GM12801 (cell line): ENCODE measurements around the gene FKBP2.

Experiments
- TF ChIP-seq, protein P1 (sequence below): IDR thresholded peaks from one replicate; pipeline ENCODE4 v1.5.1; 2011; ENCODE audit warnings: control low read depth; ENCODE audit not compliant: insufficient read length; ENCODE audit errors: extremely low read depth

FKBP2 gene

DNA sequence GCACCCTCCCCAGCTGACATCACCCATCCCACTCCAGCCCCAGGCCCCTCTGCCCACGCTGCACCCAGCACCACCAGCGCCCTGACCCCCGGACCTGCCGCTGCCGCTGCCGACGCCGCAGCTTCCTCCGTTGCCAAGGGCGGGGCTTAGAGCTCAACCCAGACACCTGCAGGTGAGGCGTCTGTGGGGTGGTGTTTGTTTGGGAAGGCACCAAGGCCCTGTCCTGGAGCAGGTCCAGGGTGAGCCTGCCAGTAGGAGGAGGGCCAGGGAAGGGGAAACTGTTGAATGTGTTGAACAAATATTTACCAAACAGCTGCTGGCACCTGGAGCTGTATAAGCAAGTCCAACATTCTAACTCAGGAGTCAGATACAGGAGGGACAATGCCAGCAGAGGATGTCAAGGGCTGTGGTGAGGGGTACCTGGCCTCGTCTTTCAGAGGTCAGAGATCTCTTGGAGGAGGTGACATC is 3.4 kb upstream of the FKBP2 start:
- TF ChIP-seq, protein P1, sequence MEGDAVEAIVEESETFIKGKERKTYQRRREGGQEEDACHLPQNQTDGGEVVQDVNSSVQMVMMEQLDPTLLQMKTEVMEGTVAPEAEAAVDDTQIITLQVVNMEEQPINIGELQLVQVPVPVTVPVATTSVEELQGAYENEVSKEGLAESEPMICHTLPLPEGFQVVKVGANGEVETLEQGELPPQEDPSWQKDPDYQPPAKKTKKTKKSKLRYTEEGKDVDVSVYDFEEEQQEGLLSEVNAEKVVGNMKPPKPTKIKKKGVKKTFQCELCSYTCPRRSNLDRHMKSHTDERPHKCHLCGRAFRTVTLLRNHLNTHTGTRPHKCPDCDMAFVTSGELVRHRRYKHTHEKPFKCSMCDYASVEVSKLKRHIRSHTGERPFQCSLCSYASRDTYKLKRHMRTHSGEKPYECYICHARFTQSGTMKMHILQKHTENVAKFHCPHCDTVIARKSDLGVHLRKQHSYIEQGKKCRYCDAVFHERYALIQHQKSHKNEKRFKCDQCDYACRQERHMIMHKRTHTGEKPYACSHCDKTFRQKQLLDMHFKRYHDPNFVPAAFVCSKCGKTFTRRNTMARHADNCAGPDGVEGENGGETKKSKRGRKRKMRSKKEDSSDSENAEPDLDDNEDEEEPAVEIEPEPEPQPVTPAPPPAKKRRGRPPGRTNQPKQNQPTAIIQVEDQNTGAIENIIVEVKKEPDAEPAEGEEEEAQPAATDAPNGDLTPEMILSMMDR, result no peak

DNA sequence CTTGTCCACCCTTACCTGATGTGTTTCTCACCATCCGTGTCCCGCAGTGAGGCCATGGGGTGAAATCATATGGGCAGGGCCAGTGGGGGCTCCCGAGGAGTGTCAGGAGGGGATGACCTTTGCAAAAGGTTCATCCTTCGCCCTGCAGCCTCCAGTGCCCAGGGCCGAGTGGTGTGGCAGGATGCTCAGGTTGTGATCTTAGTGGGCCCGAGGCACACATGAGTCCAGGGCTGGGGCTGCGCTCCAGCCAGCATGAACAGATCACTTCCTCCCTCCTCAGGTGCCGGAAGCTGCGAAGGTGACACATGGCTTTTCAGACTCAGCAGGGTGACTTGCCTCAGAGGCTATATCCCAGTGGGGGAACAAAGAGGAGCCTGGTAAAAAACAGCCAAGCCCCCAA is 2.8 kb upstream of the FKBP2 start:
- TF ChIP-seq, protein P1, result no peak

DNA sequence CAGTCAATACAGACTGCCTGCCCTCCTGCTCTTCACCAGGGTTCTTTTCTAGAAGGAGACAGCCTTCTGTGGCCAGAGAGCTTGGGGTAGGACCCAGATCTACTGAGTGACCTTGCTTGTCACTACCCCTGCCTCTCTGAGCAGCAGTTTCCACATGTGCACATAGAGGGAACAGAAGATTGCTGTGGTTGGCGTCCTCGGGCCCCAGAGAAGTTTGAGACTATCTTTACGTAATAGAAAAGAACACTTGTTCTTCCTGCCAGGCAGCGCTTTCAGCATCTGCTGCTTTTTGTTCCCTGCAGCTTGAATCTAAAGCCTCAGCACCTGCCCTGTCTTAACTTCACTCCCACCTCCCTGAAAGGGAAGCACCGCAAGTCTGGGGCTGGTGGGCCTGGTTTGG is 1.9 kb upstream of the FKBP2 start:
- TF ChIP-seq, protein P1, result no peak

DNA sequence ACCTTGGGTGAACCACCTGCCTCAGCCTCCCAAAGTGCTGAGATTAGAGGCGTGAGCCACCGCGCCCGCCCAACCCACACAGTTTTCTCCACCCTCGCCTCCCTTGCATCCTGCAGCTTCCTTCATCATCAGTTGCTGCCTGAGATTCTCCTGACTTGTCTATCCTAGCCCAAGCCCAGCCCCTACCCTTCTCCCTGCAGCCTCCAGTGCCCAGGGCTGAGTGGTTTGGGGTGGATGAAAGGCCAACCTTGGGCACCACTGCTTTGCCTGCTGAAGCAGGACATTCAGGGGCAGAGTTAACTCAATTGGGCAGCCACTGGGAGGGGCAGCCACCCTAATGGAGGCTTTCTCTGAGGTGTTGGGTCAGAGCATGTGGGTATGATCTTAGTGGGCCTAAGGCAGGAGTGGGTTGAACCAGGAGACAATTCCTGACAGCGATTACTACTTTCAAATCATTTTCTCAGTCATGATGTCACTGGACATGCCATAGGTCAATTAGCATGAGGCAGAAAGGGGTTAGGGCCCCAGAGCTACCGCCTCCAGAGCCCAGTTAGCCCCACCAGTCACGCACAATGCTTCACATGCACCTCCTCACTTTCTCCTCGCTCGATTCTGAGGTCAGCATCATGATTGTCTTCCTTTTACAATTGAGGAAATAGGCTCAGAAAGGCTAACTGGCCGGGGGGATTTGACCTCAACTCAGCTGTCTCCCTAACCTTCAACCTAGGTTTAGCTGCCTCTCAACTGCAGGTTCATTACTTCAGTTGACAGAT is 1.0 kb upstream of the FKBP2 start:
- TF ChIP-seq, protein P1, result no peak

DNA sequence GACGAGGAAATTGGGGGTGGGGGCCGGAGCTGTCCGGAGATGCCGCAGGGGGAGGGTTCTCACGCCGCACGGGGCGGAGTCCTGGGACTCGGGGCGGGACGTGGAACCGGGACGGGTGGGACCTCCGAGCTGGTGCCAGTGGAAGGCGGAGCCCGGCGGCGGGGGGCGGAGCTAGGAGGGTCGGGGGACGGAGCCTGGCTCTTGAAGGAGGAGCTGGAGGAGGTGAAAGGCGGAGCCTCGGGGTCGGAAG is 271 bp downstream of the FKBP2 start:
- TF ChIP-seq, protein P1, result no peak

DNA sequence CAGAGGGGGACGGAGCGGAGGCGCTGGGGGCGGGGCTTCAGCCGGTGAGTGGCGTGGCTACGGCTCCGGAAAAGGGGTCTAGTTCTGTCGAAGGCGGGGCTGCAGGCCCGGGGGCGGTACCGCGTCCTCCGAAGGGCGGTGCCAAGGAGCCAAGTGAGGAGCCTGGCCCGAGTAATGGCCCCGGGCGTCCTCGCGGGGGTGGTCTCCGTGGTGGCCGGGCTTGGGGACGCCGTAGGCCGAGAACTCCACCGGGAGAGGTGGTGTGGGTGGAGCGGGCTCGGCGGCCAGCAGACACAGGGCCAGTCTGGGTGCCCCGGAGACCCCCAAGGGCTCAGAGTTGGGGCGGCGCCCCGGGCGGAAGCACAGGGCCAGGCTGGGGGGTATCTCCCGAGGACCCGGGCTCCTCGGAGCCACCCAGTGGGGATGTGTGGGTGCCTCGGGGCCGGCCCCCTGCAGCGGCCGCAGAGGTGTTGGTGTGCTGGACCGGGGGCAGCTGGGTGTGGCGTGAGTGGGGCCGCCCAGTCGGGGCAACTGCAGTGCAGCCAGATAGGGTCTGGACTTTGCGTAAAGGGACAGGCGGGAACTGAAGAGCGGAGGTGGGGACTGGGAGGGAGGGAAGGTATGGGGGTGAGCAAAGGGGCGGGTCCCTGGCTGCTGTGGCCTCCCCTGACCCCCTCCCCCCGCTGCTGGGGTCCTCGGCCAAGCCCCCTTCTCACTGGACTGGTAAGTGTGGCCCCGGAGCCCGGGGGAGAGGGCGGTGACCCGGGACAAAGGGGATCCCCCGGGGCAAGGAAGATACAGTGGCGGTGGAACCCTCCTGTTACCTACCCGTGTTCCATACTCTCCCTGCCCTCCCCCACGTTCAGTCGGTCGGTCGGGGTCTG is 838 bp downstream of the FKBP2 start:
- TF ChIP-seq, protein P1, result no peak

DNA sequence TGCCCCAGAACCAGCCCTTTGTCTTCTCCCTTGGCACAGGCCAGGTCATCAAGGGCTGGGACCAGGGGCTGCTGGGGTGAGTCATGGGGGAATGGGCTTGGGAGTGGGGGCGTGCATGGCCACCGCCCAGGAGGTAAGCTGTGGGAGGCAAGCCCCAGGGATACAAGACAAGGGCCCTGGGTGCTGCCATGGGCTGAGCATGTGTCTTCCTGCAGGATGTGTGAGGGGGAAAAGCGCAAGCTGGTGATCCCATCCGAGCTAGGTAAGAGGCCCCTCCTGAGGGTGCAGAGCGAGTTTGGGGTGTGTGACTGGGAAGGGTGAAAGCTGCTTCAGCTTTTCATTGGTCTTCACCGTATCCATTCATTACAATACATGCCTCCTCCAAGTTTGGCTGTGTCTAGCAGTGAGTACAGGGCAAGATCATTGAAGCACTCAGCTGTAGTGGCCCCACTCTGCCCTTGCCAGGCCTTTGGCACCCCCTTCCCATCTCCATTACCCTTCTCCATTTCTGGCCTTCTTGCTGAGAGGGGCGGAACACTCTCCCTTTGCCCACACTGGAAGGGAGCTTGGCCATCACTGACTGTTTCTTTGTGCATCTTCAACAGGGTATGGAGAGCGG is 2.5 kb downstream of the FKBP2 start:
- TF ChIP-seq, protein P1, result no peak
